HFF-Myc (cell line): ENCODE results near the gene PRKG1.

ENCODE experiments used
- DNase-seq: peaks from one replicate; pipeline ENCODE4 v3.0.0-alpha.2; 2011; ENCODE audit warnings: low read depth; ENCODE audit errors: extremely low read depth
- H3K4me3 ChIP-seq: replicated peaks from 2 replicates; pipeline ENCODE4 v1.5.1; 2011; ENCODE audit warnings: low read depth, mild to moderate bottlenecking, control low read depth, low read length
- TF ChIP-seq, protein P1 (sequence below): IDR thresholded peaks from 2 replicates; pipeline ENCODE4 v1.5.1; 2012; ENCODE audit warnings: mild to moderate bottlenecking, low read depth, low read length, control low read depth; ENCODE audit errors: missing control alignments

Gene PRKG1

GRCh38 chr10:51186361-51186760, 112.1 kb downstream of the PRKG1 start:
- DNase-seq = no peak

DNA sequence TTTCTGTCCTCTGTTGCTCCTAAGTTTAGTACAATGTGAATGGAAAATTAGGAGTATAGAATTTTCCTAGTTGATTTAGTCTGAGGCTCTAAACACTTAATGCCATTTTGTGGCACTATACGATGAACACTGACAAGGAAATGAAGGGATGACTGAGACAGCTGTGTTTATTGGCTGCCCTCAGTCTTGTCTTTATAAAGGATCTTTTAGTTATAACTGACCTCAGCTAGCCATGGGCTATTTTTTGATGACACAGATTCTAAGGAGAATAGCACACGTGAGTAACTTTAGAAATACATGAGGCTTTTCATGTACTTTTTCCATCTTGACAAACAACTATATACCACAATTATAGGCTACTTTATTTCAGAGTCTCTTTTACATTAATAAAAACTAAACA, 113.7 kb downstream of the PRKG1 start:
- no peak overlapping the region for H3K4me3 ChIP-seq
- no peak for DNase-seq

More at GRCh38 chr10:51186361-51186760, 112.1 kb downstream of the PRKG1 start:
- TF ChIP-seq, protein P1, sequence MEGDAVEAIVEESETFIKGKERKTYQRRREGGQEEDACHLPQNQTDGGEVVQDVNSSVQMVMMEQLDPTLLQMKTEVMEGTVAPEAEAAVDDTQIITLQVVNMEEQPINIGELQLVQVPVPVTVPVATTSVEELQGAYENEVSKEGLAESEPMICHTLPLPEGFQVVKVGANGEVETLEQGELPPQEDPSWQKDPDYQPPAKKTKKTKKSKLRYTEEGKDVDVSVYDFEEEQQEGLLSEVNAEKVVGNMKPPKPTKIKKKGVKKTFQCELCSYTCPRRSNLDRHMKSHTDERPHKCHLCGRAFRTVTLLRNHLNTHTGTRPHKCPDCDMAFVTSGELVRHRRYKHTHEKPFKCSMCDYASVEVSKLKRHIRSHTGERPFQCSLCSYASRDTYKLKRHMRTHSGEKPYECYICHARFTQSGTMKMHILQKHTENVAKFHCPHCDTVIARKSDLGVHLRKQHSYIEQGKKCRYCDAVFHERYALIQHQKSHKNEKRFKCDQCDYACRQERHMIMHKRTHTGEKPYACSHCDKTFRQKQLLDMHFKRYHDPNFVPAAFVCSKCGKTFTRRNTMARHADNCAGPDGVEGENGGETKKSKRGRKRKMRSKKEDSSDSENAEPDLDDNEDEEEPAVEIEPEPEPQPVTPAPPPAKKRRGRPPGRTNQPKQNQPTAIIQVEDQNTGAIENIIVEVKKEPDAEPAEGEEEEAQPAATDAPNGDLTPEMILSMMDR = no peak
- no peak overlapping the region for H3K4me3 ChIP-seq

GRCh38 chr10:51188866-51189265, 114.6 kb downstream of the PRKG1 start:
- TF ChIP-seq, protein P1 = no peak
- no peak for DNase-seq
- no peak overlapping the region for H3K4me3 ChIP-seq

More for the DNA sequence above, 113.7 kb downstream of the PRKG1 start:
- TF ChIP-seq, protein P1 = no peak

DNA sequence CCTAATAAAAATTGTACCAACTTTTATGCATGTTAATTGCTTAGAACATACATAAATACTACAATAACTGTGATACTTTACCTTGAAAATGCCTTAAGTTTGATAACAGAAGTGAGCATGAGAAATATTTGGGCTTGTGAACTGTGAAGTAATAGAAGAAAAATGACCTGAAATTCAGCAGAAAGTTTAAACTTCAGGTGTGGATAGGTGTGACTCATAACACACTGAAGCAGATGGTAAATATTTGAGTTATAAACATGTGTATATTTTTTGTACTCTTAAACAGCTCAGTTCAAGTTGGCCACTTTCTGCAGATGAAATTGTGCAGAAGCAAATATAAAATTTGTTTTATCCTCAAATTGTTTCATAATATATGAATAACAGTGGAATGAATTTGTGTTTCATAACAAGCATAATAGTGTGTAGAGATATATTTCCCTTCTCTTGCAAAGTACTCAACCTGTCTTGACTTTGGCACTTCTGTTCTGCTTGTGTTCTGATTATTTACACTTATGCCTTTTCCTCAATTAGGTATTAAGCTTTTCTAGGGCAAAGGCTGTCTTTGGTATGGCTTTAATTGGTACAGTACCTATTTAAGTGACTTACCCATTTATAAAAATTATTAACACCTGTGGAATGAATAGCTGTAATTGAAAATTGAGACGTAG, 122.4 kb downstream of the PRKG1 start:
- TF ChIP-seq, protein P1 = no peak
- no peak for DNase-seq
- H3K4me3 ChIP-seq = no peak overlapping the region

GRCh38 chr10:51198170-51198569, 123.9 kb downstream of the PRKG1 start:
- H3K4me3 ChIP-seq = no peak overlapping the region
- TF ChIP-seq, protein P1 = no peak
- no peak for DNase-seq

DNA sequence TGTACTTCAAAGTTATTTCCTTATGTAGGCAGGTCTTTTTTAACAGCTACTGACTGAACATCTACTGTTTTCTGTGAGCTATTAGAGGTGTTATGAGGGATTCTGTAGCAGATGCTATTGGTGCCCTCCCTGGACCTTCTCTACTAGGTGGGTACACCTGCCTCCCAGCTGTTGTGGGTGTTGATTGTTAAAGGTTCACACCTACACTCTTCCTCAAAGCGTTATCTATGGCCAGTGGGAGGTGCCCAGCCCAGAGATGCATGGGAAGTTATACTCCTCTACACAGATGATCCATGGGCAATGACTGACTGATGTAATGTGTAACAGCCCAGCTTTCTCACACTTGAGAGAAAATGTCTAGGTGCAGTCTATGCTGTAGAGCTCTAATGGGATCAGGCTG, 127.7 kb downstream of the PRKG1 start:
- no peak for DNase-seq
- H3K4me3 ChIP-seq = no peak overlapping the region
- TF ChIP-seq, protein P1 = no peak

DNA sequence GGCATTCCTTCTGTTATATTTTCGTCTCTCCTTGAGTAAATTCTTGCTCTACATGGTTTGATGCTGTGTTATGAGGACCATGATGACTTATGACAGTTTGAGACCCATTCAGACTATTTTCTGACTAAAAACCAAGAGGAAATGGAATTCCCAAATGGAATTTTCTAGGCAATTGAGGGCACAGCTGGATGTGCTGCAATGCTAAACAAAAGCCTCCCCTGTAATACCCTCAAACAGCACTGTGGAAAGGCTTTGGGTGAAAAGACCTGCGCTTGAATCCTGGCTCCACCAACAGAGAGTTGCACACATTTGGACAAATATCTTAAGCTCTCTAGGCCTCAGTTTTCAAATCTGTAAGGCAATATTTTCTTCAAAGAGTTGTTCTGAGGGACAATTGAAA, 129.1 kb downstream of the PRKG1 start:
- no peak overlapping the region for H3K4me3 ChIP-seq
- TF ChIP-seq, protein P1 = no peak
- no peak for DNase-seq
